GM23248 (cell line): ENCODE results near the gene SVOPL.

Experiments
- EZH2 ChIP-seq: fragments of 200-600 bp; sonication (generic); IDR thresholded peaks from 2 replicates; pipeline ENCODE4 v1.6.1; 2018; ENCODE audit warnings: antibody characterized with exemption, mild to moderate bottlenecking; ENCODE audit not compliant: insufficient read depth, poor library complexity, severe bottlenecking
- EZH2phosphoT487 ChIP-seq: fragments of 200-600 bp; sonication (generic); IDR thresholded peaks from 2 replicates; pipeline ENCODE4 v1.6.1; 2018; ENCODE audit warnings: antibody characterized with exemption, moderate library complexity, mild to moderate bottlenecking, low read depth; ENCODE audit not compliant: insufficient read depth

- TF ChIP-seq EZH2phosphoT487 (no peak), EZH2 (no peak)
These were observed 147.4 kb downstream of the SVOPL start for GRCh38 chr7:138553805-138554204.
